Adrenal gland (tissue), 5 donors: ENCODE data around the gene ETV1.

Experiments
- POLR2A ChIP-seq, 2 donors: fragments of 450-650 bp; IDR thresholded peaks; one replicate each; pipeline ENCODE4 v1.6.1; 2017; ENCODE audit warnings: antibody characterized with exemption in 2 of 2, mild to moderate bottlenecking in 2 of 2, moderate library complexity in 1 of 2
- TF ChIP-seq, protein P1 (sequence below), 6 experiments: fragments of 450-650 bp in 4 of 6; fragments of 200-600 bp in 2 of 6; sonication (generic) in 1 of 6; IDR thresholded peaks; 1 replicate in 5 of 6; 2 replicates in 1 of 6; pipeline versions ENCODE4 v1.5.1 to v1.8.0; 2016 to 2021; ENCODE audit warnings: antibody characterized with exemption in 6 of 6, mild to moderate bottlenecking in 2 of 6, moderate library complexity in 1 of 6
- donor health status: DM: no; HTN: no; CAD: no.

DNA sequence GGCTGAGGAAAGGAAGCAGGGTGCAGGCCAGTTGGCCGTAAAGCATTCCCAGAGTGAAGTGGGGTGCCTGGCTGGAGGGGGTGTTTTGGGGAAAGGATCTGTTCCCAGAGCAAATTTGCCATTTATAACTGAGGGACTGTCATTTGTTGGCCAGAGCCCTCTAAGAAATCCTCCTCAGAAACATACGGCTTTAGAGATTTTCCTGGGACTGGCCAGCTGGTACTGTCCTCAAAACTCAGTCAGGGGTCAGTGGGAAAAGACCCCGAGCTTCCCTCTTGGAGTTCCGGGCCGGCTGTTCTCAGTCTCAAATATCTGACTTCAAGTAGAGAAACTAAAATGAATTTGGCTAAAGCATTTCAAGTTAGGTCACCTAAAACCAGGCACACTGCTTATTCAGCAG is 55.9 kb downstream of the ETV1 start:
- TF ChIP-seq, protein P1, sequence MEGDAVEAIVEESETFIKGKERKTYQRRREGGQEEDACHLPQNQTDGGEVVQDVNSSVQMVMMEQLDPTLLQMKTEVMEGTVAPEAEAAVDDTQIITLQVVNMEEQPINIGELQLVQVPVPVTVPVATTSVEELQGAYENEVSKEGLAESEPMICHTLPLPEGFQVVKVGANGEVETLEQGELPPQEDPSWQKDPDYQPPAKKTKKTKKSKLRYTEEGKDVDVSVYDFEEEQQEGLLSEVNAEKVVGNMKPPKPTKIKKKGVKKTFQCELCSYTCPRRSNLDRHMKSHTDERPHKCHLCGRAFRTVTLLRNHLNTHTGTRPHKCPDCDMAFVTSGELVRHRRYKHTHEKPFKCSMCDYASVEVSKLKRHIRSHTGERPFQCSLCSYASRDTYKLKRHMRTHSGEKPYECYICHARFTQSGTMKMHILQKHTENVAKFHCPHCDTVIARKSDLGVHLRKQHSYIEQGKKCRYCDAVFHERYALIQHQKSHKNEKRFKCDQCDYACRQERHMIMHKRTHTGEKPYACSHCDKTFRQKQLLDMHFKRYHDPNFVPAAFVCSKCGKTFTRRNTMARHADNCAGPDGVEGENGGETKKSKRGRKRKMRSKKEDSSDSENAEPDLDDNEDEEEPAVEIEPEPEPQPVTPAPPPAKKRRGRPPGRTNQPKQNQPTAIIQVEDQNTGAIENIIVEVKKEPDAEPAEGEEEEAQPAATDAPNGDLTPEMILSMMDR (IDR thresholded peaks at IDR 0.05), result no peak
- no peak for TF ChIP-seq POLR2A (IDR thresholded peaks at IDR 0.05)
